ENCODE measurements around the gene PTPN5.

The PTPN5 gene

DNA sequence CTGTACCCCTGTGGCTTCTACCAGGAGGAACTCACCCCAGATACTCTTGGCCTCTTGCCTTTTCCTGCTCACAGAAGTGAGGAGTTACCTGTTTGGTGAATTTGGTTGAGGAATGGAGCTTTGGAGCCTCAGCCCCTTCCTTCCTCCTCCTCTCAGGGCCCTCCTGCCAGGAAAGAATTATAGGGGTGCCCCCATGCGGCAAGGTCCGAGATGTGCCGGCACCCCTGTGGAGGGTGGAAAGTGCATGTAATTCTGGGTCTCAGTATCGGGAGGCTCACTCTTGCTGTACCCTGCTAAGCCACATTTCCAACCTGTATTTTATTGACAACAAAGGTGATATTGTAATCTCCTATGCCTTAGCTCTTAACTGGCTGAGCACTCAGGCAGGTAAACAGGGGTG is 51.9 kb downstream of the PTPN5 start:
- DNase-seq (ENCODE audit: low read depth) = no peak

DNA sequence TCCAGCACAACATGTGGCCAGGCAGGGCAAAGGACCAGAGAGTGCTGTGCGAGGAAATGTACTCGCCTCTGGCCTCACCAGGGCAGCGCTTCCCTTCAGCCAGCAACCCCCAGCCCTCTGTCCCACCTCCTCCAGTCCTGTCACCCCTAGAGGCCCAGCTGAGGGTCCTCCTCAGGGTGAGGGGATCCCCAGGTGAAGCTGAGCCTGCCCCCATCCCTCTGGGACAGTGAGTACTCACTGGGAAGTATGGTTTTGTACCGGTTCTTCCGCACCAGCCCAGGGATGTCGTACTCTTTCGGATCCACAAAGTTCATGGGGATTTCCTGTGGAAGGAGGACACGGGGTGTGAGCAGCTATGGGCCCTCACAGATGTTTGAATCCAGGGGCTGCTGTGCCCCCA is 54.0 kb downstream of the PTPN5 start:
- no peak for DNase-seq (ENCODE audit: low read depth)

DNA sequence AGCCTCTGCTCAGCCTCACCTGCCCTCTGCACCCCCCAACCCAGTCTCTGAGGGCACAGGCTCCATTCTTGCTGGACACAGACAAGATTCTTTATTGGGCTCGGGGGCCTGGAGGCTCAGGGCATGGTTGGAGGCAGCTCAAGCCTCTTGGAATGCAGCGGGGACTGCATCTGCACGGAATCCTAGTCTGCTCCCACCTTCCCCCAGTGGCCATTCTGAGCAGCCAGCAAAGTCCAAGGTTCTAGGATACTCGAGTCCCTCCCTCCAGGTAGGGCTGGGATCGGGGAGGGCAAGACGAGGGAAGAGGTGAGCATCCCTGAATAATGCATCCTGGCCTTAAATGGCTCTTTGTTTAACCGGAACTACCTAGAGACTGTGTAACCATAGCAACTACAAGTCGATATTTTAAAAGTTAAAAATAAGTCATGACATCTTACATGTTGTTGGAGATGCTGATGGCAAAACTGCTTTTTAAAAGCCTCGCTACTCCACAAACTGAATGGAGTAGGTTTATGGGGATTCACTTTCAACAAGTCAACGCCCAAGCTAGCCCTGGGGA is 54.9 kb downstream of the PTPN5 start:
- DNase-seq (ENCODE audit: low read depth) = no peak

DNA sequence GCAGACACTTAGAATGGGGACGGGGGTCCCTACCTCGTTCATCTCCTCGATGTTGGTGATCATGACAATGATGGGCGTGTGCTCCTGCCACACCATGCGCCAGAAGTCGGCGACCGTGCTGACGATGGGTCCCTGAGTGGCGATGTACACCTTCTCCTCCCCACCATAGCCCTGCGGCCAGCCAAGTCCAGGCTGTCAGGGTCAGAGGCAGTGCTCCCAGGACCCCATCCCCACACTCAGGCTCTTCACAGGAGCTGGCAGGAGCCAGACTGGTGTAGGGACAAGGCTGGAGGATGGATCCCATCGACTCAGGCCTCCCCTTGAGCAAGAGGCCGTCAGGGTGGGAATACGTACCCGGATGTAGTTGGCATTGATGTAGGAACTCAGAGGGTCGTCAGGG is 58.4 kb downstream of the PTPN5 start:
- no peak for DNase-seq (ENCODE audit: low read depth)

DNA sequence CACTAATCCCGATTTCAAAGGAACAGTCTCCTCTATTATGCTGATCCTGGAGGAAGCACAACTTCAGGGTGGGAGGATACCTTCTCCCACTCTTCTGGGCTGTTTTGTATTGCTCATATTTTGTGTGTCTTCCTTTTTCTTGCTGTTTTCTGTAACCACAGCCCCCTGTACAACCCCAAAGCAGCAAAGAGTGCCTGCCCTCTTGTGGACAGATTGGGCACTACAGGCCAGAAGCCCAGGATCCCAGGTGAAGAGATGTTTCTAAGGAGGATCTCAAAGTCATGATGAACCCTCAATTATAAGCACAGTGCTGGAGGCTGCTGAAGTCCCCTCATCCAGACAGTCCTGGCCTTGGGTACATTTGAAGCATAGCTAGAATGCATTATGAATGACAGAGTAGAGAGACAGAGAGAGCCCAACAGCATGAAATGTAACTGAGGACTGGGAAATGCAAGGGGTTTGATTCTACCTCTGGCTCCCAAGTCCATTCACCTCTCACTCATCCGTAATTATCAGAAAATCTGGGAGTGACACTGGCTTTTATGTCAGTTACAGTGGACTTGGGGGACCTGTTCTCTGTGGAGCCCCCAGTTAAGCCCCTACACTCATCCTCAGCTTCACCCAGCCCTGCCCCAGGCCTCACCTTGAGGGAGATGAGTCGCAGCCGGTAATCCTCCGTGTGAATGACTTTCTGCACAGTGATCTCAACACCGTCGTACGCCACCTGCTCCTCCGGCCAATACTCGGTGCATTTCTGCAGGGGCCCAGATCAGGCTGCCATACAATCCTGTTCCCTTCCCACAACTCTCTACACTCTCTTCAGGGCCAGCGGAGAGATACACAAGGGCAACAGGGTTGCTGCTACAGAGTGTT is 59.4 kb downstream of the PTPN5 start:
- no peak for DNase-seq (ENCODE audit: low read depth)

DNA sequence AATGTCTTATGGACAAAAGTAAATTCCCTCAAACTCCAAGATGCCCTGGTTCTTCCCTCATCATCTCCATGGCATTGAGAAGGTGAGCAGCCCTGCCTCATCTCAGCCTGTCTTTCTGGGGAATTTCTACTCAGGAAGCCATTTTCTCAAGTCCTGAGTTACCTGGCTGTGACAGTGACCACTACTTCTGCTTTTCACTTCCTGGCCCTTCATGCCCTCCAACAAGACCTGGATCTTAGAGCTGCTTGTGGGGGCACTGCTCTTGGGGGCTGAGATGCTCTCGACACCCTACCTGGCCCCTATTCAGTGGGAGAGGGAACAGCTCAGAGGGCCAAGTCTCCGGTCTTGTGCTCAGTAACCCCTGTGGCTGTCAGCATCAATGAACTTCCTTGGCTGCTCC is 60.2 kb downstream of the PTPN5 start:
- no peak for DNase-seq (ENCODE audit: low read depth)

DNA sequence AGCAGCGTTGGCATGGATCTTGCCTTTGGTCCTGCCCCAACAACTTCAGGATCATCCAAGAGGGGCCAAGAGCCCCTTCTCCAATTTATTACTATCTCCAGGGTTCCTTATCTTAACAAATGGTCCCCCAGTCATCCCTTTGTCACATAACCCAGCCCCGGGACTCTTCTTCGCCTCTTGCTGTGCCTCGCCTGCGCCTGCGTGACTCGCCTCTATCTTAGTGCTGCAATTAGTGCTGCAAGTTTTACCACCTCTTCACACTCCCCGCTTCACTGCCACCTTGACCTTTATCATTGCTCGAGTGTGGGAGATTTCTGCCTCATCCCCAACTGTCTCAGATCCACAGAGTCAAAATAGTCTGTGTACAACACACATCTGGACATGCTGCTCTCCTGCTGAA is 61.6 kb downstream of the PTPN5 start:
- no peak for DNase-seq (ENCODE audit: low read depth)

DNA sequence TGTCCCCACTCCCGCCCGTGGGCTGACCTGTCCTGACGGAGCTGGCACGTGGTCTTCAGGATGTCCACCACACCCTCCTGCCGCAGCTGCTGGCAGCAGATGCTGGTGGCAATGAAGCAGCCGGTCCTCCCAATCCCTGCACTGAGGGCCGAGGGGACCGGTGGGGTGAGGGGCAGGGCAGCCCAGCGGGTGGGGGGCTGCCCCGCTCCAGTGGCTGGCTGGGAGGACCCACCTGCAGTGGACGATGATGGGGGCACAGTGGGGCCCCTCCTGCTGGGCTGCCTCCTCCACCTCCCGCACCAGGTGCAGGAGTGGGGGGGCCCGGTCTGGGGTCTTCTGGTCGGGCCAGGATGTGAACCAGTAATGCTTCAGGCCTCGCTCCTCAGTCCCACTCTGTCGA is 62.2 kb downstream of the PTPN5 start:
- no peak for DNase-seq (ENCODE audit: low read depth)

DNA sequence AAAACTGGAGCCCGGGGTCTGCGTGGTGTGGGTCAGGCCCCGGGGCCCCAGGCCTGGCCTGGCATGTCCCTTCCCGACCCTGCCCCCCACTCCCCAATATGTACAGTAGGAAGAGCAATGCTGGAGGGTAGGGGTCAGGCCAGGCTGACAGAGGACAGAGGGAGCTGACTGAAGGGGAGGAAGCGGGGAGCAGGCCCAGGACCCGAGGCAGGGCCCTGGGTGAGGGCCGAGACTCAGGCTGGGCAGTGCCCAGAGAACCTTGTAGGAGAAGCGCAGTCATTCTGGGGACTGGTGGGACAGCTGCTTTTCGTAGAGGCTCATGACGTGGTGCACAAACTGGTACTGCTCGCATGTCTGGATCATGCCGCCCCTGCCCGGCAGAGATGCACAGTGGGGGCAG is 62.9 kb downstream of the PTPN5 start:
- no peak for DNase-seq (ENCODE audit: low read depth)

DNA sequence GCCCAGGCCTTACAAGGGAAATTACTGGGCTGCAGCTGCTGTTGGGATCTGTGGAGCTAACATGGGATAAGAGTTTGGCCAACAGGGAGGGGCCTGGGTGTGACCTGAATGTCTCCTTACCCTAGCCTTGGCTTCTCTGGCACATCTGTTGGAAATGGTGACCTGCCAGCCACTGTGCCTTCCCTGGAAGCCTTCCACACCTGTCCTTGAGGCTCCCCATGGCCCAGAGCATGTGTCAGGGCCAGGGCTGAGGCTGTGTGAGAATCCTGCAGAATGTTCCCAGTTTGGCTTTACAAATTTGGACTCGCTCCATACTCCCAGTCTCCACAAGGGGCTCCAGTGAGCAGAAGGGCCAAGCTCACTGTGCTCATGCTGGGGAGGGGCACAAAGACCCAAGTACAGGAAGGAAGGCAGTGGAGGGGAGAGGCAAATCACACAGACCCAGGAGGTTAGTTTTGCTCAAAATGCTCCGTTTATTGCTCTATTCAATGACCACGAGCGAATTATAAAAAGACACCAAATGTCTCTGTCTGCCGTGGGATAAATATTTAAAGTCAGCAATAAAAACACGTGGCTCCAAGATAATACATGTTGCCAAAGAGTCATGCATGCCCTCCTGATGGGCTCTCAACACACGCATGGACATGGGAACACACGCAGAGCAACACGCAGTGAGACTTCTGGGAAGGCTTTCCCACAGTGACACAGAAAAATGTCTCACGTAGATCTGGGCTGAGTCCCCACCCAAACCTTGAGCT is 63.9 kb downstream of the PTPN5 start:
- DNase-seq (ENCODE audit: low read depth) = no peak

DNA sequence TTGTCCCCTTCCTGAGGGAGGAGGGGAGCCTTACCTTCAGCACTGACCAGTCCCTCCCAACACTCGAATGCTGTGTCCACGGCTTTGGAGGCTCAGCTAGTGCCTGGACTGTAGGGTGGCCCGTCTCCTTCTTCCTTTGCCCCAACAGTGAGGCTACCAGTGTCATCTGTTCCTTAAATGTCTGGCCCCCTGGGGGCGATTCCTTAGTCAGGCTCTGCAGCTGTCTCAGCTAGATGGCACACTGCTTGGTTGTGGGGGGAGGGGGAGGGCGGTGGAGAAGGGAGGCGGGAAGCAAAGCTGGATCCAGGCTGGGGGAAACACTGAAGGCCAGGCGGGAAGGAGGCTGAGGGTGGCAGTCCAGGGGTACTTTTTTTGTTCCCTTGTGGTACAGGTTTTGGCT is 65.6 kb downstream of the PTPN5 start, which contains the start of gene IGSF22:
IGSF22 (minus strand) TSS at position 149 of the 400 bp plus-strand sequence. CDS start 1,952 bp downstream, outside the sequence.
- no peak for DNase-seq (ENCODE audit: low read depth)

DNA sequence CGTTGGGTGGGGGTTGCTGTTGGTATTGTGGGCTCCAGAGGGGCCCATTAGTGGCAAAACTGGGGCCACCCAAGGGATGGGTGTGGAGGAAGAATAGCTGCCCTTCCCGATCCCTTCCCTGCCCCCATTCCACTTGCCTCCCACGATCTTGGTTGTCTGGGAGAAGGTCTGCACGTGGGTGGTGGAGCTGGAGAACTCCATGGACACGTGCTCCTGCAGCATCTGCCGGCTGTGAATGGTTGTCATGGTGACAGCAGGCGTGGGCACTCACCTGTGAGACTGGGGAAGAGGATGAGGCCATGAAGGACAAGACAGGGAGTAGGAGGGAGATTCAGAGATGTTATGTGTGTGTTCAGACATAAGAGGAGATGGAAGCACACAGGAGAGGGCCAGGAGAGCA is 67.6 kb downstream of the PTPN5 start:
- DNase-seq (ENCODE audit: low read depth) = no peak

DNA sequence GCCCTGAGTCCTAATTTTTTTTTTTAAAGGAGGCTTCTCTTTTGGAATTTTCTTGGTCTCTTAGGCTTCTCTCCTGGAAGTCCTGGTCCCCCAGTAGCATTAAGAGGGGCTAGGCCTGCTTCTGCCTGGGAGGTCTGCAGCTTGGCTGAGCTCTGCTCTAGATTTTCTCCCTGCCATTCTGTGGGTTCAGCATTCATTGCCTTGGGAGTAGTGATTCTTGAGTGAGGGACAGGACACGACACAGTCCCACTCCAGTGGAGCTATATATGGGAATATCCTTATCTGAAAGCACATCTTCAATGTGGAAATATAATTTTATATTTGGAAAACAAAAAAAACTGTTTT is 69.3 kb downstream of the PTPN5 start:
- DNase-seq (ENCODE audit: low read depth) = no peak

DNA sequence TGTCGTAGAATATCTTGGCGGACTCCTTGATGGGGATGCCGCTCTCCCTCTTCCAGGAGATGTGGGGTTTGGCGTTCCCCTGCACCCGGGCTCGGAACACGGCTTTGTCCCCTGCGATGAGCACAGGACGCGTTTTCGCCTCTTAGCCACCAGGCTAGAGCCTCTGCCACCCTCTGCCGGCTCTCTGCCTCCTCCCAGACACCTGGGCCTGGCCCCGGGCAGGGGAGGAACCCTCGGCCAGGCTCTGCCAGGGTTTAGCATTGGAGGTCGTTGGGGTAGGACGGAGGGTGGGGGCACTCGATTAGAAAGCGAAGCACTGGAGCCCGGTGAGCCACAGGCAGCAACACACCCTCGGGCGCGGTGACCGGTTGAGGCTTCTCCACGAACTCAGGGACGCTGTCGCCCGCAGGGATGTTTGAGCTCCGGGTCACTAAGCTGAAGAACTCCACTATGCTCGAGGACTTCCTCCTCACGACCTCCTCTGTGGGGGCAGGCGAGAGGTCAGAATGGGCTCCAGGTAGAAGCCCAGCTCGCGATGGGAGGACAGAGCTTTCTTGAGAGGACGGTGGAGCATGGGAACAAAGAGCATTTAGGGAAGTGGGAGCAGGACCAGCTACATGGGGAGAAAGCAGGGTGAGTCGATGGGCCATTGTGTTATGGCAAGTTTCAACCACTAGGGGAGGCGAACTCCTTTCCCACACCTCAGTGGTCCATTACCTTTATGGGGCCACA is 69.9 kb downstream of the PTPN5 start:
- peak; percentile 14 for DNase-seq (ENCODE audit: low read depth)

DNA sequence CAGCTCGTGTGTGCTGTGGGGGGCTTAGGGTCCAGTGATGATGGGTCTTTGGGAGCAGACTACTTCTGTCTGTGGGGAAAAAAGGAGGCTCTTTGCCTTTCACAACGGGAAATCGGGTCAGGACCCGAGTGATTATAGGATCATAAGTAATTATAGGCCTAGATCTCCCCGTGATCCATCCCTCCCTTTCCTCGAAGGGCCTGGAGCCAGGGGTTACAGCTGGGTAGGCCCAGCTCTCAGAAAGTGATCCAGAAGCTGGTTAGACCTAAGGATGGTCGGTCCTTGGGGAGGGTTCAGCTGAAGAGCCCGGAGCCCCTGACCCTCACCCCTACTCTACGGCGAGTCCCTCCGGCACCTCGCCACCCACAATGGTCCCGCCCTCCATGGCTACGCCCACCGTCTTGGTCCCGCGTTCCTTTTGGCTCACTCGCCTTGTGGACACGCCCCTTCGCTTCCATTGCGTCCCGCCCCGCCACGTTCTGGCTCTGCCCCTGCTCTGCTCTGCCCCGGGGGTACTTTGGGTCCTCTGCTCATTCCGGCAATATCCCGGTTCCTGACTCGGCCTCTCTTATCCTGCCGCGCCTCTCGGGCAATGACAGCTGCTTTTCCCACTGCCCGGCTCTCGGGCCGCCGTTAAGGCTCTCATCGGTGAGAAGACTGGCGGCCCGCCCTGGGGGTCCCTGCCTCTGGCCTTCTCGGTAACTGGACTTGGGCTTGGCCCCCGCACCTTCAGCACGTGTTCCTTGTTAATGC is 70.6 kb downstream of the PTPN5 start:
- peak; percentile 22 for DNase-seq (ENCODE audit: low read depth)

DNA sequence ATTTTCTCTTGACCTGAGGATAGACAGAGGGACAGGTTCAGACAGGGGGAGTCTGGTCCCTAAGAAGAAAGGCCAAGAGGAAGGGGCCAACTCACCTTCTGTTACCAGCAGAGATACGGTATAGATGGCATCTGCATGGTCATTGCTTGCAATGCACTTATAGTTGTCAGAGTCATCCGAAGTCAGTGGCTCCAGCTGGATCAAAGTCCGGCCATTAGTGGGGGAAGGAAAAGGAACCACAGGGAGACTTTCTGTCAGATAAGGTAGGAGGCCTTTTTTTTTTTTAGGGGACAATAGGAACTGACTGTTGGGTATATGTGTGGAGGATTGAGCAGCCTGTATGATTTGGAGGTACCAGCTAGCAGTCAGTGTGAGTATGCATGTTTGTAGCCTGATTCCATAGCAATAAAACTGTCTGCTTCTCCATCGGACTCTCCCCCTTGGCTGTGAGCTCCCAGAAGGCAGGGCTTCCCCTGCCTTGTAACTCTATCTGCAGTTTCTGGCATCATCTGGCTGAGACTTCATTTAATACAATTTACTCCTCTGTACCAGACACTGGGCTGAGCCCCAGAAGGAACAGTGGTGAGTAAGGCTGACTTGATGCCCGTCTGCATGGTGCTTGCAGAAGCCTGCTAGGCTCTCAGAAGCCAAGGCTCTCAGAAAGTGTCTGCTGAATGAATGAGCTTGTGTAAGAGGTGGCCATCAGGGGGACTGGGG is 71.3 kb downstream of the PTPN5 start:
- no peak for DNase-seq (ENCODE audit: low read depth)

DNA sequence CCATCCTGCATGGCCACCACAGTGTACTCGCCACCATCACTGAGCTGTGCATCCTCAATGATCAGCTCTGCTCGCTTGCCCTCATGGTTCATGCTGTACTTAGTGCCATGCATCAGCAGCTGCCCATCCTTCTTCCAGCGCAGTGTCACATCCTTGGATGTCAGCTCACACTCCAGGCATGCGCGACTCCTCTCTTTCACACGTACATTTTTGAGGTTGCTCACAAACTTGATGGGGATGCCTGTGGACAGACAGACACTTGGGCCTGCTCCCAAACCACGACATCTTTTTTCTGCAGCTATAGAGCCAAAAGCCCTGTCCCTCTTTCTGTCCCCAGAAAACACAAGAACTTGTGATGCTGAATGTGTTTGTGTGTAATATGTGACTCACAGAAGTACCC is 76.1 kb downstream of the PTPN5 start:
- DNase-seq (ENCODE audit: low read depth) = no peak

DNA sequence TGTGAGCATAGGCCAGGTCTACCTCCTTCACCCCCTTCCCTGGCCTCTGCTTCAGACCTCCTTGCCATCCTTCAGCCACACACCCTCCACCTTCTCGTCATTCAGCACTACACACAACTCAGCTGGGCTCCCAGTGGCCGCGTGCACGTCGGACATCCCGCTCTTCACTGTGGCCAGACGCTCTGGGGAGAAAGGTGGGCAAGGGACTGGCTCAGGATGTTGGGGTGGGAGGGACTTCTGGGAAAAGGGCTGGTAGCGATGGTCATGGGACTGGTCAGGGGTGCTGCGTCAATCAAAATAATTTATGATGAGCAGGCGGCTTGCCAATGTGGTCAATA is 77.2 kb downstream of the PTPN5 start:
- DNase-seq (ENCODE audit: low read depth) = no peak

DNA sequence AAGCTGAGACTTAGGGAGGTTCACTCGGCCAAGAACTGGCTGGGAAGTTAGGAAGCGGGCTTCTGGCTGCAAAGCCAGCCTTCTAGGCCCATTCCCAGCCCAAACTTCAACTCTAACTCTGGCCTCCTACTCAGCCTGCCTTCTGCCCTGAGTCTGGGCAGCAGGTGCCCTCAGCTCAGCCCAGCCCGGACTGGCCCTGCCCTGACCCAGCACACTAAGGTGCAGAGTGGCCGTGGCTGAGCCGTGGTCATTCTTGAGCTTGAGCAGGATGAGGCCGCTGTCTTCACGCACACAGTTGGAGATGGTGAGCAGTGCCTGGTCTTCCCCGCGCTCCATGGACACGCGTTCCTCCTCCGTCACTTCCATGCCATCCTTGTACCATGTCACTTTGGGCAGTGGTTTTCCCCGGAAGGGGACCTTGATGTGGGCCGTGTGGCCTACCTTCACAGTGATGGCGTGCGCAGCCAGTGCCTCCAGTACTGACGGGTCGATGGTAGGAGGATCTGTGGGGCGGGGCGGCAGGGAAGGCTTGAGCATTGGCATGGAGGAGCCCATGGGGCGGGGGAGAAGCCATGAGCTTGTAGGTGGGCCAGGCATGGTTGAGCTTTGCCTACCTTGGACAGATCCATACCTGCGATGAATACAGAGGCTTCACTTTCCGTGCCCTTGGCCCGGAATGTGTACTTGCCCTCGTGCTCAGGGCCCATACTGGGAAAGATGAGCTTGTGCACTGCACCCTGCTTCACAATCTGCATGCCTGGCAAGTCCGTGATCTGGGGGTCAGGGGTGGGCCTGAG is 77.8 kb downstream of the PTPN5 start:
- DNase-seq (ENCODE audit: low read depth) = no peak

DNA sequence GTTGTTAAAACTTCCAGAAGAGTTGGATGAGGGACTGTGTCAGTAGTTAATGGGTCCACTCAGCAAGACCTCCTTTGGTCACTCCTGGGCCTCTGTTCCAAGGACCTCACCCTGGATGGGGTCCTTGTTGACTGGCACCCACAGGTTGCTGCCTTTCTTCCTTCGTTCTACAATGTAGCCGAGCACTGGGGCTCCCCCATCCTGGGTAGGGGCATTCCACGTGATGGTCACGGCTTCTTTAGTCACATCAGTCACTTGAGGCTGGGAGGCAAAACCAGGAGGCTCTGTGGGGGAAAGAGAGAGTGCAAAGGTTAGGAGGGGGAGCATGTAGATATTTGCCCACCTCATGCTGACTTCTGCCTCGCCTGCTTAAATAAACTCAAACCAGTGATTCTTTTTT is 81.1 kb downstream of the PTPN5 start:
- DNase-seq (ENCODE audit: low read depth) = no peak
